ENCODE measurements around the gene DLX5.

The DLX5 gene

GRCh38 chr7:97018126-97018601, 6.5 kb downstream of the DLX5 start:
- FAIRE-seq (no peak), DNase-seq (ENCODE audit: insufficient read length, low spot score) (no peak)
- TF ChIP-seq POLR2A (IDR thresholded peaks at IDR 0.05; ENCODE audit: low read depth, low read length) (no peak), POU2F2 (IDR thresholded peaks at IDR 0.05; ENCODE audit: low read depth, low read length) (no peak), POLR2AphosphoS5 (IDR thresholded peaks at IDR 0.05; ENCODE audit: low read depth, low read length) (no peak), TAF1 (IDR thresholded peaks at IDR 0.05; ENCODE audit: low read depth, low read length) (no peak), SPI1 (IDR thresholded peaks at IDR 0.05; ENCODE audit: low read depth, low read length) (no peak), PAX5 (IDR thresholded peaks at IDR 0.05; ENCODE audit: insufficient read depth, low read length, severe bottlenecking) (no peak)

DNA sequence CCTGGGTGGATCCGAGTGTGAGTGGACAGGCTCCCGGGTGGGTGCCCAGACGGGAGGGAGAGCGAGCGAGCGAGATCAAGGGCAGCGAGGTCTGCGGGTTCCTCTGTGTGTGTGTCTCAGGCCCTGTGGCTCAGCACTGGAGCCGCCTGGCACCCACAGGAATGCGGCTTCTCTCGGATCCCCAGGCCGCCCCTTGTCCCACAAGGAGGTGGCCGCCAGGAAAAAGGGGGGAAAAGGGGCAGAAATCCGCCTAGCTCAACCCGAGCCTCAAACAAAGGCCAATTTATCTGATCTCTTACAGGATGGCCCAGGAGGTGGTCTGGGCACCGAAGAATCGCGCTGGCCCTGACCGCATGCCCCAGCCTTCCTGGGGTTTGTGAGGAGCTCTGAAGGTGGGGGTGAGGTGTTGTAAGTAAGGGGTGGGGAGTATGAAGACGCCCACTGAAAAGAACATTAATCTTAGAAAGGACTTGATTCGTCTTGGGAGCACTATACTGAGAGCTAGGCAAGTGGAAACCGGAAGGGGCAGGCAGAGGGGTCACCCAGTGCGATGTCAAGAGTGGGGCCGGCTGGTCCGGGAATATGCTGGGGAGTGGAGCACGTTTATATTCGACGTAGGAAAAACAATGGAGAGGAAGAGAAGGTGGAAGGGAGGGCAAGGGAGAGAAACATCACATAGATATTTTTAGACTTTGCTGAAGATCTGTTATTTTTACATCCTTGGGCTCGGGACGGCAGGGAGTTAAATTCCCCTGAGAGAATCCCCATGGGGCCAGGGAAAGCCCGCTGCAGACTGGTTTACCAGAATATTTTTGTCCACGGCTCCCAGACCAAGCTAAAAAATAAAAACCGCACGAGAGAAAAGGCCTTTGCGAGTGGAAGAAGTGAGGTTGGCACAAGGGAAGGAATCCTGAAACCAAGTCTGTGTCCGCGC, 7.2 kb downstream of the DLX5 start:
- FAIRE-seq = no peak
- no peak for DNase-seq (ENCODE audit: insufficient read length, low spot score)
- no peak for TF ChIP-seq POLR2AphosphoS5 (IDR thresholded peaks at IDR 0.05; ENCODE audit: low read depth, low read length)
- TF ChIP-seq POLR2A (IDR thresholded peaks at IDR 0.05; ENCODE audit: low read depth, low read length) = no peak
- TF ChIP-seq POU2F2 (IDR thresholded peaks at IDR 0.05; ENCODE audit: low read depth, low read length) = no peak
- TF ChIP-seq TAF1 (IDR thresholded peaks at IDR 0.05; ENCODE audit: low read depth, low read length) = no peak
- no peak for TF ChIP-seq SPI1 (IDR thresholded peaks at IDR 0.05; ENCODE audit: low read depth, low read length)
- no peak for TF ChIP-seq PAX5 (IDR thresholded peaks at IDR 0.05; ENCODE audit: insufficient read depth, low read length, severe bottlenecking)

- DNase-seq (ENCODE audit: insufficient read length, low spot score) = no peak
These were observed 8.0 kb downstream of the DLX5 start for GRCh38 chr7:97016381-97017191.

GRCh38 chr7:97015756-97016380, 8.8 kb downstream of the DLX5 start:
- no peak for TF ChIP-seq PAX5 (IDR thresholded peaks at IDR 0.05; ENCODE audit: insufficient read depth, low read length, severe bottlenecking)
- TF ChIP-seq SPI1 (IDR thresholded peaks at IDR 0.05; ENCODE audit: low read depth, low read length) = no peak
- no peak for TF ChIP-seq POLR2AphosphoS5 (IDR thresholded peaks at IDR 0.05; ENCODE audit: low read depth, low read length)
- TF ChIP-seq POU2F2 (IDR thresholded peaks at IDR 0.05; ENCODE audit: low read depth, low read length) = no peak
- no peak for TF ChIP-seq TAF1 (IDR thresholded peaks at IDR 0.05; ENCODE audit: low read depth, low read length)
- no peak for TF ChIP-seq POLR2A (IDR thresholded peaks at IDR 0.05; ENCODE audit: low read depth, low read length)
- no peak for DNase-seq (ENCODE audit: insufficient read length, low spot score)
- no peak for FAIRE-seq

More at GRCh38 chr7:97016381-97017191, 8.0 kb downstream of the DLX5 start:
- TF ChIP-seq POLR2A (IDR thresholded peaks at IDR 0.05; ENCODE audit: low read depth, low read length) (no peak), SPI1 (IDR thresholded peaks at IDR 0.05; ENCODE audit: low read depth, low read length) (no peak), POU2F2 (IDR thresholded peaks at IDR 0.05; ENCODE audit: low read depth, low read length) (no peak), POLR2AphosphoS5 (IDR thresholded peaks at IDR 0.05; ENCODE audit: low read depth, low read length) (no peak), TAF1 (IDR thresholded peaks at IDR 0.05; ENCODE audit: low read depth, low read length) (no peak), PAX5 (IDR thresholded peaks at IDR 0.05; ENCODE audit: insufficient read depth, low read length, severe bottlenecking) (no peak)
- no peak for FAIRE-seq

DNA sequence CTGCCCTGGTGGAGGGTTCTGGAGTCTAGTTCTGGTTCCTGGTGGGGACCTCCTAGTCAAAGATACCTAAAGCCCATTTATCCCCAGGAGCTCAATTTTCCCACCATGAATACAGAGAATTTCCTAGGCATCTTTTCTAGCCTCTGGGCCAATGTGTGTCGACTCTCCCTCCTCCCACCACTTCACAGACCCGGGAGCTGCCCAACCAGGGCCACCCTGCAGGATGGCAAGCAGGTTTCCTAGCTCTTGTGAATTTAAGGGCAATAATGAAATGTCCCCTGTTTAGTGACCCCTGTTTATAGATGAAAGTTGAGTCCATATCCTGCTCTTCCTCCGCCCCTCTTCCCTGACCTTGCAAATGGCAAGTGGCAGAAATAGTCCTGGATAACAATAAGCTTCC, 9.4 kb downstream of the DLX5 start:
- TF ChIP-seq POLR2AphosphoS5 (IDR thresholded peaks at IDR 0.05; ENCODE audit: low read depth, low read length) (no peak), SPI1 (IDR thresholded peaks at IDR 0.05; ENCODE audit: low read depth, low read length) (no peak)
- DNase-seq (ENCODE audit: insufficient read length, low spot score) = no peak
- no peak for FAIRE-seq

GRCh38 chr7:97014145-97014750, 10.4 kb downstream of the DLX5 start:
- no peak for DNase-seq (ENCODE audit: insufficient read length, low spot score)
- no peak for FAIRE-seq
- TF ChIP-seq TAF1 (IDR thresholded peaks at IDR 0.05; ENCODE audit: low read depth, low read length) (no peak), SPI1 (IDR thresholded peaks at IDR 0.05; ENCODE audit: low read depth, low read length) (no peak), POLR2AphosphoS5 (IDR thresholded peaks at IDR 0.05; ENCODE audit: low read depth, low read length) (no peak), POLR2A (IDR thresholded peaks at IDR 0.05; ENCODE audit: low read depth, low read length) (no peak), POU2F2 (IDR thresholded peaks at IDR 0.05; ENCODE audit: low read depth, low read length) (no peak), PAX5 (IDR thresholded peaks at IDR 0.05; ENCODE audit: insufficient read depth, low read length, severe bottlenecking) (no peak)

DNA sequence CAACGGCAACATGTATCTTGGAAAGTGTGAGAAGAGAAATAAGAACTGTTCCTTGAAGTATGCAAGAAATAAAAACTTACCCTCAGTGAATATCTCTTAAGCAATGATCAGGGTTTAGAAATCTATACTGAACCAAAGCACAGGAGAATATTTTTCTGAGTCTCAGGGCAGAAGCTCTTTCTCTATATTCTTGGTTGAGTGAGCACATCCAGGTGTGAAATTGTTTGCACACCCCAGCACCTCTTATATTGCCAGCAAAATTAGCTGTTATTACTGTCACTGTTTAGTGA, 10.8 kb downstream of the DLX5 start:
- FAIRE-seq (no peak), DNase-seq (ENCODE audit: insufficient read length, low spot score) (no peak)
- no peak for TF ChIP-seq SPI1 (IDR thresholded peaks at IDR 0.05; ENCODE audit: low read depth, low read length)
- no peak for TF ChIP-seq TAF1 (IDR thresholded peaks at IDR 0.05; ENCODE audit: low read depth, low read length)
- TF ChIP-seq POLR2AphosphoS5 (IDR thresholded peaks at IDR 0.05; ENCODE audit: low read depth, low read length) = no peak
- TF ChIP-seq POLR2A (IDR thresholded peaks at IDR 0.05; ENCODE audit: low read depth, low read length) = no peak
- no peak for TF ChIP-seq PAX5 (IDR thresholded peaks at IDR 0.05; ENCODE audit: insufficient read depth, low read length, severe bottlenecking)
- TF ChIP-seq POU2F2 (IDR thresholded peaks at IDR 0.05; ENCODE audit: low read depth, low read length) = no peak

GRCh38 chr7:97013134-97013844, 11.3 kb downstream of the DLX5 start:
- no peak for DNase-seq (ENCODE audit: insufficient read length, low spot score)
- TF ChIP-seq POLR2A (IDR thresholded peaks at IDR 0.05; ENCODE audit: low read depth, low read length) (no peak), SPI1 (IDR thresholded peaks at IDR 0.05; ENCODE audit: low read depth, low read length) (no peak), TAF1 (IDR thresholded peaks at IDR 0.05; ENCODE audit: low read depth, low read length) (no peak), POU2F2 (IDR thresholded peaks at IDR 0.05; ENCODE audit: low read depth, low read length) (no peak), PAX5 (IDR thresholded peaks at IDR 0.05; ENCODE audit: insufficient read depth, low read length, severe bottlenecking) (no peak), POLR2AphosphoS5 (IDR thresholded peaks at IDR 0.05; ENCODE audit: low read depth, low read length) (no peak)
- no peak for FAIRE-seq
